Ovary (tissue), 9 donors: ENCODE measurements around the gene MPPED1. TPM values are rescaled to one million over a fixed set of nuclear protein-coding genes. Genes with fewer than 3 reads are reported as not detected.

ENCODE experiments used
- DNase-seq, 5 donors: peaks; one replicate each; pipeline ENCODE4 v3.0.0-alpha.2; 2019 to 2020
- H3K27ac ChIP-seq, 2 donors: fragments of 200-600 bp; one replicate each; pipeline versions ENCODE4 v1.5.1 to v1.8.0; 2019 to 2022
- H3K27me3 ChIP-seq: fragments of 200-600 bp; one replicate; pipeline ENCODE4 v1.8.0; 2022
- H3K36me3 ChIP-seq: fragments of 200-600 bp; sonication (generic); one replicate; pipeline ENCODE4 v1.5.1; 2019
- H3K4me1 ChIP-seq: one replicate; pipeline ENCODE4 v1.8.1; 2013; ENCODE audit warnings: mild to moderate bottlenecking, moderate library complexity; ENCODE audit not compliant: insufficient read depth
- H3K4me3 ChIP-seq: fragments of 200-600 bp; sonication (generic); one replicate; pipeline ENCODE4 v1.5.1; 2017
- H3K9me3 ChIP-seq, 2 donors: fragments of 200-600 bp in 1 of 2; sonication (generic) in 1 of 2; one replicate each; pipeline versions ENCODE4 v1.5.1 to v1.8.1; 2013 to 2019; ENCODE audit warnings: mild to moderate bottlenecking in 1 of 2, moderate library complexity in 1 of 2
- CTCF ChIP-seq, 3 donors: fragments of 450-650 bp in 2 of 3; fragments of 200-600 bp in 1 of 3; IDR thresholded peaks; one replicate each; pipeline versions ENCODE4 v1.5.1 to v1.8.0; 2016 to 2022; ENCODE audit warnings: antibody characterized with exemption in 3 of 3, mild to moderate bottlenecking in 1 of 3
- EP300 ChIP-seq: sonication (generic); formaldehyde crosslinking; IDR thresholded peaks from one replicate; pipeline ENCODE4 v1.6.1; 2017; ENCODE audit warnings: antibody characterized with exemption
- POLR2A ChIP-seq: fragments of 450-650 bp; IDR thresholded peaks from one replicate; pipeline ENCODE4 v1.6.1; 2017; ENCODE audit warnings: antibody characterized with exemption, mild to moderate bottlenecking, moderate library complexity
- WGBS, 3 donors: extraction: QIAGEN DNeasy Blood & Tissue Kit in 1 of 3; methylation state at CpG; one replicate each; pipeline versions ENCODE4 v1.1.5 to v1.1.7; 2013 to 2017; 5-methylcytosine and 5-hydroxymethylcytosine counted together
- intact Hi-C, 4 donors: fragments of 100-400 bp; cut with DNase I; formaldehyde crosslinking; loops; one replicate each; pipeline versions ENCODE4 v1.11.0 to v1.15.1; 2022 to 2023
- polyA plus RNA-seq, 2 donors: library from polyadenylated mRNA; stranded (reverse); fragments of 200-250 nt in 1 of 2; fragments of 350-450 nt in 1 of 2; fragmentation: Illumina TruSeq in 1 of 2; extraction: RNeasy Lipid Tissue Mini Kit (QIAGEN cat#74804) in 1 of 2; gene quantifications; one replicate each; pipeline ENCODE4 v1.2.3, GENCODE V29; 2013 to 2014
- total RNA-seq, 7 donors: library from RNA; depleted of rRNA in 2 of 7; stranded (reverse); fragments of >200 nt in 2 of 7; fragmentation: NEBNext Ultra II Directional in 3 of 7; extraction: Animal tissue kit (Norgen Biotek cat#: 25700) in 3 of 7; gene quantifications; one replicate each; pipeline versions ENCODE4 v1.1.0 to v1.2.4, GENCODE V29; 2016 to 2023
- donor health status: DM: no; HTN: no; CAD: no; lungs with moderate emphysema.
- donor health status: DM: no; HTN: no; CAD: no.
- donor health status: Bipolar disorder and iron deficiency.
- donor health status: DM: yes; HTN: yes; CAD: no.
- donor health status: DM: no; HTN: no; CAD: no.
- donor health status: DM: yes; HTN: yes; CAD: no.

The MPPED1 gene
- total and polyA plus RNA-seq, 9 donors: 0.45 to 4.1 (median 2.1) TPM

- 25 to 53% (median 35%) methylated on average over 6 of the region's 6 CpGs for WGBS, 3 donors
- TF ChIP-seq EP300 (no peak), CTCF (IDR thresholded peaks at IDR 0.05) (peak in 1 of 3 donors; percentile 11), POLR2A (no peak)
- Histone ChIP-seq H3K36me3 (no peaks in the 10 kb centered on the region), H3K27ac (peak overlapping the region in 1 of 2 donors; percentile 36), H3K4me3 (no peak overlapping the region), H3K9me3 (no peaks in the 10 kb centered on the region), H3K4me1 (peaks cover 20% of the 10 kb centered on the region), H3K27me3 (no peaks in the 10 kb centered on the region)
- DNase-seq: peak in 3 of 5 donors; percentile 66 to 79 (median 68)
- intact Hi-C loops: no loop called here
These were observed 45.9 kb upstream of the MPPED1 start for GRCh38 chr22:43365715-43366440.

GRCh38 chr22:43370036-43370435 is 41.8 kb upstream of the MPPED1 start:
- WGBS, 3 donors: 30 to 35% (median 31%) methylated on average over 9 of the region's 9 CpGs
- Histone ChIP-seq H3K36me3 (no peaks in the 10 kb centered on the region), H3K4me3 (no peak overlapping the region), H3K27ac (peak overlapping the region in 1 of 2 donors; percentile 59), H3K4me1 (peaks cover 23% of the 10 kb centered on the region), H3K27me3 (no peaks in the 10 kb centered on the region), H3K9me3 (no peaks in the 10 kb centered on the region)
- peak in 3 of 5 donors; percentile 28 to 65 (median 53) for DNase-seq
- intact Hi-C loops: no loop called here
- TF ChIP-seq CTCF (IDR thresholded peaks at IDR 0.05) (no peak), POLR2A (no peak), EP300 (no peak)

- 38 to 48% (median 43%) methylated on average over 4 of the region's 4 CpGs for WGBS, 3 donors
- Histone ChIP-seq H3K4me3 (no peak overlapping the region), H3K4me1 (peaks cover 13% of the 10 kb centered on the region), H3K36me3 (no peaks in the 10 kb centered on the region), H3K9me3 (no peaks in the 10 kb centered on the region), H3K27ac (no peak overlapping the region), H3K27me3 (no peaks in the 10 kb centered on the region)
- intact Hi-C loops: no loop called here
- no peak for DNase-seq
- TF ChIP-seq CTCF (IDR thresholded peaks at IDR 0.05): no peak
- TF ChIP-seq POLR2A: no peak
- no peak for TF ChIP-seq EP300
These were observed 35.8 kb upstream of the MPPED1 start for GRCh38 chr22:43375951-43376455.

- Histone ChIP-seq H3K4me3 (no peak overlapping the region), H3K27me3 (no peaks in the 10 kb centered on the region), H3K27ac (peak overlapping the region in 1 of 2 donors; percentile 28), H3K9me3 (no peaks in the 10 kb centered on the region), H3K4me1 (peaks cover 14% of the 10 kb centered on the region), H3K36me3 (no peaks in the 10 kb centered on the region)
- intact Hi-C loops: no loop called here
- TF ChIP-seq POLR2A (no peak), EP300 (no peak), CTCF (IDR thresholded peaks at IDR 0.05) (no peak)
- peak in 2 of 5 donors; percentile 36 for DNase-seq
- 31 to 38% (median 33%) methylated on average over 15 of the region's 15 CpGs for WGBS, 3 donors
These were observed 34.9 kb upstream of the MPPED1 start for GRCh38 chr22:43376765-43377547.
